Suprapubic skin (tissue), 3 donors: ENCODE results near the gene TRIP12.

Experiments used
- EP300 ChIP-seq: sonication (generic); formaldehyde crosslinking; IDR thresholded peaks from one replicate; pipeline ENCODE4 v1.6.1; 2017; ENCODE audit warnings: antibody characterized with exemption
- POLR2A ChIP-seq, 2 donors: fragments of 450-650 bp; IDR thresholded peaks; one replicate each; pipeline ENCODE4 v1.6.1; 2017; ENCODE audit warnings: antibody characterized with exemption in 2 of 2, mild to moderate bottlenecking in 2 of 2, moderate library complexity in 2 of 2
- TF ChIP-seq, protein P1 (sequence below), 2 donors: fragments of 200-600 bp in 1 of 2; fragments of 450-650 bp in 1 of 2; sonication (generic) in 1 of 2; IDR thresholded peaks; one replicate each; pipeline ENCODE4 v1.5.1; 2016 to 2019; ENCODE audit warnings: antibody characterized with exemption in 2 of 2, mild to moderate bottlenecking in 1 of 2, moderate library complexity in 1 of 2

DNA sequence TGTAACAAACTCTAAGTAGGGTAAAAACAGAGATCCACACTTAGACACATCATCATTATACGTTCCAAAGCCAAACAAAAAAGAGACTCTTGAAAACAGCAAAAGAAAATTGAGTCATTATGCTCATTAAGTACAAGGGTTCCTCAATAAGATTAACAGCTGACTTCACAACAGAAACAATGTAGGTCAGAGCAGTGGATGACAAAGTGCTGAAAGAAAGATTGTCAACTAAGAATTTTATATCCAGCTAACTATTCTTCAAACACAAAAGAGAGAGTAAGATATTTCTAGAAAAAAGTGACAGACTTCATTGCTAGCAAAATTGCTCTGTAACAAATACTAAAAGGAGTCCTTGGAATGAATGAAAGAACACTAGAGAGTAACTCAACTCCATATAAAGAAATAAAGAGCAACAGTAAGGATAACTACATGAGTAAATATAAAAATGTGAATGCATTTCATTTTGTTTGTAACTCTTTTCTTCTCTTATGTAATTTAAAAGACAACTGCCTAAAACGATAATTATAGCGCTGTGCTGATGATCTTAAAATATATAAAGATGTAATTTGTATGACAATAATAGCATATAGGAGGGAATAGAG, 183.7 kb downstream of the TRIP12 start:
- TF ChIP-seq POLR2A (IDR thresholded peaks at IDR 0.05) (no peak), EP300 (no peak)
- TF ChIP-seq, protein P1, sequence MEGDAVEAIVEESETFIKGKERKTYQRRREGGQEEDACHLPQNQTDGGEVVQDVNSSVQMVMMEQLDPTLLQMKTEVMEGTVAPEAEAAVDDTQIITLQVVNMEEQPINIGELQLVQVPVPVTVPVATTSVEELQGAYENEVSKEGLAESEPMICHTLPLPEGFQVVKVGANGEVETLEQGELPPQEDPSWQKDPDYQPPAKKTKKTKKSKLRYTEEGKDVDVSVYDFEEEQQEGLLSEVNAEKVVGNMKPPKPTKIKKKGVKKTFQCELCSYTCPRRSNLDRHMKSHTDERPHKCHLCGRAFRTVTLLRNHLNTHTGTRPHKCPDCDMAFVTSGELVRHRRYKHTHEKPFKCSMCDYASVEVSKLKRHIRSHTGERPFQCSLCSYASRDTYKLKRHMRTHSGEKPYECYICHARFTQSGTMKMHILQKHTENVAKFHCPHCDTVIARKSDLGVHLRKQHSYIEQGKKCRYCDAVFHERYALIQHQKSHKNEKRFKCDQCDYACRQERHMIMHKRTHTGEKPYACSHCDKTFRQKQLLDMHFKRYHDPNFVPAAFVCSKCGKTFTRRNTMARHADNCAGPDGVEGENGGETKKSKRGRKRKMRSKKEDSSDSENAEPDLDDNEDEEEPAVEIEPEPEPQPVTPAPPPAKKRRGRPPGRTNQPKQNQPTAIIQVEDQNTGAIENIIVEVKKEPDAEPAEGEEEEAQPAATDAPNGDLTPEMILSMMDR (IDR thresholded peaks at IDR 0.05): no peak
